Measurements from ENCODE around the gene ATP5F1E.

ATP5F1E gene

DNA sequence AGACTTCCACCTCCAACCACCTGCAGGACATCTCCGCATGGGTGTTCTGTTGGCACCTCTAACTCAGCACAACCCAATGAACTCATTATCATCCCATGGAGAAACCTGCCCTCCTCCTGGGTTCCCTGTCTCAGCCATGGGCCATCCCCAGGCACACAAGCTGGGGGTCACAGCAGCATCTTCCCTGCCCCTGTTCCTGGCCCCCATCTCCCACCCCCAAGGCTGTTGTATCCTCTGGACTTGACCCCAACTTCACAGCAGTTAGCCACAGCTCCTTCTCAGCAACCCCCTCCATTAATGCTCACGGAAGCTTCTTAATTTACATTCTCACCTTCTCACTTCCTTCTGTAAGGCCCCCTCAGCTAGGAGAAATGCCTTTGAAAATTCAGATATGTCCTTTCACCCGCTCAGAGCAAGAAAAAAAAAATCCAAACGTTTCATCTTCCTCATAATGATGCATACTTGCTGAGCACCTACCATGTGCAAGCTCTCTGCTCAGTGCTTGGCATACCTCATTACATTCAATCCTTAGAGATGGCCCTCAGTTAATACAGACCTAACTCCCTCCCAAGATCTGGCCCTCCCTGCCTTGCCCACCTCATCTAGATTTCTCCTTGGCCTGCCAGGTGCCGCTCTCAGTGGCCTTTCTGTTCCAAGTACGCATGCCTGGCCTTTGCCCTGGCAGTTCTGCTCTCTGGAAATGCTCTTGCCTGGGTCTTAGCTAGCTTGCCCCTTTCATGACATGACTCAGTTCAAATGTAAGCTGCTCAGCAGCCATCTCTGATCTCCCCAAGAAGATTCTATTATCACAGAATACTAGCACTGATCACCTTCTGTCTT lies 53.6 kb downstream of the ATP5F1E start:
- TF ChIP-seq, protein P1, sequence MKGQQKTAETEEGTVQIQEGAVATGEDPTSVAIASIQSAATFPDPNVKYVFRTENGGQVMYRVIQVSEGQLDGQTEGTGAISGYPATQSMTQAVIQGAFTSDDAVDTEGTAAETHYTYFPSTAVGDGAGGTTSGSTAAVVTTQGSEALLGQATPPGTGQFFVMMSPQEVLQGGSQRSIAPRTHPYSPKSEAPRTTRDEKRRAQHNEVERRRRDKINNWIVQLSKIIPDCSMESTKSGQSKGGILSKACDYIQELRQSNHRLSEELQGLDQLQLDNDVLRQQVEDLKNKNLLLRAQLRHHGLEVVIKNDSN (IDR thresholded peaks at IDR 0.05), result no peak
- TF ChIP-seq TEAD4 (IDR thresholded peaks at IDR 0.05) (no peak), EGR1 (IDR thresholded peaks at IDR 0.05) (no peak), CREB1 (IDR thresholded peaks at IDR 0.05; ENCODE audit: low read depth) (no peak), CEBPB (IDR thresholded peaks at IDR 0.05) (no peak), ZBTB7A (IDR thresholded peaks at IDR 0.05; ENCODE audit: low read depth) (no peak), TAF1 (IDR thresholded peaks at IDR 0.05; ENCODE audit: low read depth) (no peak), EP300 (IDR thresholded peaks at IDR 0.05; ENCODE audit: borderline replicate concordance) (no peak), YY1 (IDR thresholded peaks at IDR 0.05; ENCODE audit: low read depth) (no peak), NFIC (IDR thresholded peaks at IDR 0.05) (no peak), FOXM1 (IDR thresholded peaks at IDR 0.05; ENCODE audit: borderline replicate concordance, low read depth) (no peak), RAD21 (IDR thresholded peaks at IDR 0.05; ENCODE audit: low read depth) (no peak), TCF12 (IDR thresholded peaks at IDR 0.05; ENCODE audit: low read depth) (no peak)
- TF ChIP-seq, protein P2, sequence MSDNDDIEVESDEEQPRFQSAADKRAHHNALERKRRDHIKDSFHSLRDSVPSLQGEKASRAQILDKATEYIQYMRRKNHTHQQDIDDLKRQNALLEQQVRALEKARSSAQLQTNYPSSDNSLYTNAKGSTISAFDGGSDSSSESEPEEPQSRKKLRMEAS (IDR thresholded peaks at IDR 0.05), result no peak
- TF ChIP-seq, protein P3, sequence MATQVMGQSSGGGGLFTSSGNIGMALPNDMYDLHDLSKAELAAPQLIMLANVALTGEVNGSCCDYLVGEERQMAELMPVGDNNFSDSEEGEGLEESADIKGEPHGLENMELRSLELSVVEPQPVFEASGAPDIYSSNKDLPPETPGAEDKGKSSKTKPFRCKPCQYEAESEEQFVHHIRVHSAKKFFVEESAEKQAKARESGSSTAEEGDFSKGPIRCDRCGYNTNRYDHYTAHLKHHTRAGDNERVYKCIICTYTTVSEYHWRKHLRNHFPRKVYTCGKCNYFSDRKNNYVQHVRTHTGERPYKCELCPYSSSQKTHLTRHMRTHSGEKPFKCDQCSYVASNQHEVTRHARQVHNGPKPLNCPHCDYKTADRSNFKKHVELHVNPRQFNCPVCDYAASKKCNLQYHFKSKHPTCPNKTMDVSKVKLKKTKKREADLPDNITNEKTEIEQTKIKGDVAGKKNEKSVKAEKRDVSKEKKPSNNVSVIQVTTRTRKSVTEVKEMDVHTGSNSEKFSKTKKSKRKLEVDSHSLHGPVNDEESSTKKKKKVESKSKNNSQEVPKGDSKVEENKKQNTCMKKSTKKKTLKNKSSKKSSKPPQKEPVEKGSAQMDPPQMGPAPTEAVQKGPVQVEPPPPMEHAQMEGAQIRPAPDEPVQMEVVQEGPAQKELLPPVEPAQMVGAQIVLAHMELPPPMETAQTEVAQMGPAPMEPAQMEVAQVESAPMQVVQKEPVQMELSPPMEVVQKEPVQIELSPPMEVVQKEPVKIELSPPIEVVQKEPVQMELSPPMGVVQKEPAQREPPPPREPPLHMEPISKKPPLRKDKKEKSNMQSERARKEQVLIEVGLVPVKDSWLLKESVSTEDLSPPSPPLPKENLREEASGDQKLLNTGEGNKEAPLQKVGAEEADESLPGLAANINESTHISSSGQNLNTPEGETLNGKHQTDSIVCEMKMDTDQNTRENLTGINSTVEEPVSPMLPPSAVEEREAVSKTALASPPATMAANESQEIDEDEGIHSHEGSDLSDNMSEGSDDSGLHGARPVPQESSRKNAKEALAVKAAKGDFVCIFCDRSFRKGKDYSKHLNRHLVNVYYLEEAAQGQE (IDR thresholded peaks at IDR 0.05; ENCODE audit: low read depth), result no peak

DNA sequence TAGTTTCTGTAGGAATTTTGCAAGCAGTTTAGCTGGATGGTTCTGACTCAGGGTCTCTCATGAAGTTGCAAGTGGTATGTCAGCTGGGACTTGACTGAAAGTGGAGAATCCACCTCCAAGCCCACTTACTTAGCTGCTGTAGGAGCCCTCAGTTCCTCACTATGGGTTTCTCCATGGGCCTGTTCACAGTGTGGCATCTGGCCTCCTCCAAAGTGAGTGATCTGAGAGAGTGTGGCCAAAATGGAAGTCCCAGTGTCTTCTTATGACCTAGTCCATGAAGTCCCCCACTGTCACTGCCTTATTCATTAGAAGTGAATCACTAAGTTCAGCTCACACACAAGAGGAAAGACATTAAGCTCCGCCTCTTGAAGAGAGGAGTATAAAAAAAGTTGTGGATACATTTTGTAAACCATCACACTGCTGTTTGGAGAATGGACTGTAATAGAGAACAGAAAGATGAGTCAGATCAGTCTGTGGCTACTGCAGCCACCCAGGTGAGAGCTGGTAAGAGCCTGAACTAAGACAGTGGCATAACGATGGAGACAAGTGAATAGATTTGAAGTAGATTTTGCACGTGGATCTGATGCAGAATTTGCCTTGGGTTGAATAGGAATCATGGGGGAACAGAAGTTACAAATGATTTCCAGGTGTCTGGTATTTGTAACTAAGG lies 55.9 kb downstream of the ATP5F1E start:
- no peak for TF ChIP-seq FOXM1 (IDR thresholded peaks at IDR 0.05; ENCODE audit: borderline replicate concordance, low read depth)
- TF ChIP-seq YY1 (IDR thresholded peaks at IDR 0.05; ENCODE audit: low read depth), result no peak
- TF ChIP-seq ZBTB7A (IDR thresholded peaks at IDR 0.05; ENCODE audit: low read depth), result no peak
- no peak for TF ChIP-seq TCF12 (IDR thresholded peaks at IDR 0.05; ENCODE audit: low read depth)
- TF ChIP-seq CREB1 (IDR thresholded peaks at IDR 0.05; ENCODE audit: low read depth), result no peak
- no peak for TF ChIP-seq EP300 (IDR thresholded peaks at IDR 0.05; ENCODE audit: borderline replicate concordance)
- TF ChIP-seq TAF1 (IDR thresholded peaks at IDR 0.05; ENCODE audit: low read depth), result no peak
- TF ChIP-seq NFIC (IDR thresholded peaks at IDR 0.05), result no peak
